GM11168 (cell line): Measurements from ENCODE around the gene PLLP.

Experiments
- in situ Hi-C: fragments of 300-500 bp; cut with MboI; formaldehyde crosslinking; loops from one replicate; pipeline ENCODE4 v1.12.0; 2022; ENCODE audit warnings: low sequenced_read_pairs; ENCODE audit not compliant: unreplicated experiment

PLLP gene

DNA sequence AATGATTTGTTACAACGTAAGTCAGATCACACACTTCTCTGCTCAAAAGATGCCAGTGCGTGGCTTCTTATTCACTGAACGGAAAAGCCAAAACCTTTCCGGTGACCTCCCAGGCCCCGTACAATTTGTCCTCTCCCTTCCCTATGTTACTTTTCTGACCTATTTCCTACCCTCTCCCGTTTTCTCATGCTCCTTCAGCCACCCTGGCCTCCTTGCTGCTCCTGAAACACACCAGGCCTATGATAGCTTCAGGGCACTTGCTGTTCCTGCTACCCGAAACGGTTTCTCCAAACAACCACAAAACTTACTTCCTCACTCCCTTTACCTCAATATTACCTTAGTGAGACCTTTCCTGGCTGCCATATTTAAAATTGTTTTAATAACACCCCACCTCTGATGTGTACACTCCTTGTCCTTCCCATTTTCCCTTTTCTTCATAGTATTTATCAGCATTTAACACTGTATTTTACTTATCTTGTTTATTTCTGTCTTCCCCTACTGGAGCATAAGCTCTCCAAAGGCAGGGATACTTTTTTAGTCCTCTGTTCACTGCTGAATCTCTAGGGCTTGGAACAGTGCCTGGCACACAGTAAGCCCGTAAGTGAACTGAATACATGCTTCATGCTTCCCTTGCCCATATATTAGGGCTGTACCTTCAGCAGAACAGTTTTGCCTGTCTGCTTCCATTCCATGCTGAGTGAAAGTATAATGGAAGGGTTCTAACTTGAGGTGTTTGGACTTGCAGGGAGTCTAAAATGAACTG is 50.3 kb downstream of the PLLP start:
- in situ Hi-C loops, result no loop called here

DNA sequence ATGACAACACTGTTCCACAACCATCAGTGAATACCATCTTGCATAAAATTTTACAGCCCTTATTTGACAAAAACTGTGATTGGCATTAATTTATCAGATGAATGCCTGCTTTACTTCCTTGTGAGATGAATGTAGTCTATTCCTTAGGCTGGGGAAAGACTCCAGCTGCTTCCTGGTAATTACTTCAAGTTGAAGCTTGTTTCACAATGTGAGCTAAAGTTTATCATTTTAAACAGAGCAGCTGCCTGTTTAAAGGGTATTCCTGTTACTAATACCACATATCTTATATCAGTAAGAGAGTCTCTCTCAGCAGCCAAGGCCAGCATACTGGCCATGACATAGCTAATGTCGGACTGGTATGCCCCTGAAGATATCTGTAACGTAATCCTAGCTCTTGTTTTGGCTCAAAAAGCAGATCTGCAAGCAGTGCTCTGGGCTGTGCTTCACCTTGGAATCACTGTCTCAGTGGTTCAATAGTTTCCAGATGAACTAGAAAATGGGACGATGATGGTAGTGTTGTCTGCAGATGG is 52.6 kb downstream of the PLLP start:
- in situ Hi-C loops, result no loop called here

DNA sequence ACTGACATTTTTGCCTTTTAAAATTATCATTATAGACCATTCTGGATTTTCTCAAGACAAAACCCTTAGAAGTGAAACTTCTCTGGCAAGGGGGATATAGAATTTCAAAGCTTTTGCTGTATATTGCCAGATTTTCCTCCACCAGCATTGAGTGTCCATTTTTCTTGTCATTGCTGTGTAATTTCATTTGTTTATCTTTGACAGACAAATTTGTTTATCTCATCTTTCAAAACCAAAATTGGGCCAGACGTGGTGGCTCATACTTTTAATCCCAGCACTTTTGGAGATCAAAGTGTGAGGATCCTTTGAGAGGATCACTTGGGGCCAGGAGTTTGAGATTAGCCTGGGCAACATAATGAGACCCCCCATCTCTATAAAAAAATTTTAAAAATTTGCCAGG is 55.4 kb downstream of the PLLP start:
- in situ Hi-C loops, result no loop called here

DNA sequence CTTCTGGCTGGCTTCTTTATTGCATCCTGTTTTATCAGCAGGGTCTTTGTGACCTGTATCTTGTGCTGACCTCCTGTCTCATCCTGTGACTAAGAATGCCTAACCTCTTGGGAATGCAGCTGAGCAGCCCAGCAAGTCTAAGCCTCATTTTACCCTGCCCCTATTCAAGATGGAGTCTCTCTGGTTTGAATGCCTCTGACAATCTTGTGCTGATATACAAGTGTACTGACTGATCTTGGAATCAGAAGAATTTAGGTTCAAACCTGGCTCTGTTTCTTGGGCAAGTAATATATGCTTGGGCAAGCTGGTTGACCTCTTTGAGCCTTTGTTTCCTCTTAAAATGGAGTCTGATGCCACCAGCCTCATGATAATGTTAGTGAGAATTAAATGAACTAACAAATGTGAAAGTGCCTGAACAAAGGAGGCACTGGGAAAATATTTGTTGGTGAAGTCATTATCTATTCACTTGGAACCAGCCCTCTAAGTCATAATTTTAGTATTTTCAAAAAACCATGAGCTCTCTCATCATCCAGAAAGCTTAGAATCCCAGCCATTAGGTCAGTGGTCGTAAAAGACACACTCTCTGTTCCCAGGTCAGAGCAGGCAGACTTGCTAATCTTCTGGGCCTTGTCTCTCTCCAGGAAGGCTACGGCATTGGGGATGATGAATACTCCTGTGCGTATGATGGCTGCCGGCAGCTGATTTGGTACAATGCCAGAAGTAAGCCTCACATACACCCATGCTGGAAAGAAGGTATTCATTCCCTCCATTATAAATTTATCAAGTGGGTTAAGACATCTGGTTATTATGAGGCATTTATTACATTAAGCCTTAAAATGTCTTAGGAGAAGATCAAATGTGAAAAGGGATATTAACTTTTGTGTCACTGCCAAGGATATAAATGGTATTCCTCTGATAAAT is 57.5 kb downstream of the PLLP start:
- in situ Hi-C loops, result no loop called here

- in situ Hi-C loops, result no loop called here
Measured at GRCh38 chr16:57225978-57226377, 58.5 kb downstream of the PLLP start.

- in situ Hi-C loops, result no loop called here
Measured at GRCh38 chr16:57224651-57225335, 59.7 kb downstream of the PLLP start.

- in situ Hi-C loops, result no loop called here
Measured at GRCh38 chr16:57223057-57223456, 61.4 kb downstream of the PLLP start.

- in situ Hi-C loops, result no loop called here
Measured at GRCh38 chr16:57216968-57217367, 67.5 kb downstream of the PLLP start.

DNA sequence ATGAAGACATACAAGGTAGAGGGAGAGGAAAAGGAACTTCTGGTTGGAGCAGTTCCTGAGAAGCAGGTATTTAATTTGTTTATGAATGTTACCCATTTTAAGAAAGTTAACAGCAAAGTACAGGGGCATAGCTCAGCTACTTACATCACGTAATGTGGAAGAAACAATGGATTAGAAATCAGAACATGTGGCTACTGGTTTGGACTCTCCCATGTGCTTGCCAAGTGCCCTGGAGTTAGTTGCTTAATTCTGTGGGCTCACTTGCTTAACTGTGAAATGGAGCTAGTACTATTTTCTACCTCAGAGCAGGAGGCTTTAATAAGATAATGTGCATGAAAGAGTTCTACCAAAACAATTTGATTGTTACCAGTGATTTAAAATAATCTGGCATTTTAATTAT is 71.0 kb downstream of the PLLP start:
- in situ Hi-C loops, result no loop called here

GRCh38 chr16:57209780-57210179 is 74.7 kb downstream of the PLLP start:
- in situ Hi-C loops, result no loop called here

- in situ Hi-C loops, result no loop called here
Measured at GRCh38 chr16:57208926-57209325, 75.5 kb downstream of the PLLP start.
